Erythroblast (primary cell): ENCODE measurements around the gene TTC28.
"Not testable (repeated sequence)": the region's sequence is repeated elsewhere in the genome, so short reads cannot be mapped to it uniquely, and the experiment has no call there.

Experiments used
- DNase-seq, 2 experiments: peaks; one replicate each; lab custom pipeline; 2025; lab: John Stamatoyannopoulos, UW
- GATA1 ChIP-seq: IDR thresholded peaks from 2 replicates; pipeline ENCODE4 v1.6.1; 2011; ENCODE audit warnings: low read depth, mild to moderate bottlenecking, control low read depth, low read length, moderate library complexity
- POLR2A ChIP-seq: IDR thresholded peaks from 2 replicates; pipeline ENCODE4 v1.6.1; 2011; ENCODE audit warnings: mild to moderate bottlenecking, low read length

Gene TTC28

GRCh38 chr22:28574159-28574788, 105.4 kb downstream of the TTC28 start:
- TF ChIP-seq GATA1 (no peak), POLR2A (no peak)
- no peak for DNase-seq

- TF ChIP-seq GATA1 (no peak), POLR2A (no peak)
- DNase-seq: no peak
These were observed 108.8 kb downstream of the TTC28 start for GRCh38 chr22:28570696-28571373.

GRCh38 chr22:28568974-28569373, 110.7 kb downstream of the TTC28 start:
- DNase-seq: not testable (repeated sequence)

DNA sequence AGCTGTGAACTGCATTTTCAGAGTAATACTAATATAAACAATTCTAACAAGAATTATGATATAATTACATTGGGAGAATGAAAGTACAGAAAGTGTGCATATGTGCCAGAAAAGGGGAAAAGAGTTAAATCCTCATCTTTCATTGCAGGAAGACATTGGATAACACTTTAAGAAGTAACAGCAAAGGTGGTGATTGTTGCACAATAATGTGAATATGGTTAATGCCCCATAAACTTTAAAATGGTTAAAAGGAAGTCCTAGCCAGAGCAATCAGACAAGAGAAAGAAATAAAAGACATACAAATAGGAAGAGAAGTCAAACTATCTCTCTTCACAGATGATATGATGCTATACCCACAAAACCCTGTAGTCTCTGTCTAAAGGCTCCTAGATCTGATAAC, 111.5 kb downstream of the TTC28 start:
- TF ChIP-seq GATA1 (no peak), POLR2A (no peak)
- DNase-seq: no peak

DNA sequence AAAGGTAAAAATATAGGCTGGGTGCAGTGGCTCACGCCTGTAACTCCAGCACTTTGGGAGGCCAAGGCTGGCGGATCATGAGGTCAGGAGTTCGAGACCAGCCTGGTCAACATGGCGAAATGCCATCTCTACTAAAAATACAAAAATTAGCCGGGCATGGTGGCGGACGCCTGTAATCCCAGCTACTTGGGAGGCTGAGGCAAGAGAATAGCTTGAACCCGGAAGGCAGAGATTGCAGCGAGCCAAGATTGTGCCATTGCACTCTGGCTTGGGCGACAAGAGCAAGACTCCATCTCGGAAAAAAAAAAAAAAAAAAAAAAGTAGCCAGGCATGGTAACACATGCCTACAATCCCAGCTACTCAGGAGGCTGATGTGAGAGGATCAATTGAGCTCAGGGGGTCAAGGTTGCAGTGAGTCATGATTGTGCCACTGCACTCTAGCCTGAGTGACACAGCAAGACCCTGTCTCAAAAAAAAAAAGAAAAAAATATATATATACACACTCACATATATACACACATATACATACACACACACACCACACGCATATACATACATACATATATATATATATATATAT, 112.6 kb downstream of the TTC28 start:
- DNase-seq: not testable (repeated sequence)

DNA sequence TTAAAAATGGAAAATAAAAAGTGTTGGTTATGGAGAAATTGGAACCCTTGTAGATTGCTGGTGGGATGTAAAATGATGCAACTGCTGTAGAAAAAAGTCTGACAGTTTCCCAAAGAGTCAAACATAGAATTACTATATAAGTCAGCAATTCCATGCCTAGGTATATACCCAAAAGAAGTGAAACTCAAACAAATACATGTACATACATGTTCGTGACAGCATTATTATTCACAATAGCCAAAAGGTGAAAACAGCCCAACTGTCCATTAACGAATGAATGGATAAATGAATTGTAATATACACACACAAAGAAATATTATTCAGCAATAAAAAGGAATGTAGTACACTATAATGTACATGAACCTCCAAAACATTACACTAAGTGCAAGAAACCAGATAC, 116.0 kb downstream of the TTC28 start:
- no peak for TF ChIP-seq GATA1

GRCh38 chr22:28562324-28562723, 117.3 kb downstream of the TTC28 start:
- no peak for DNase-seq
- no peak for TF ChIP-seq POLR2A
- TF ChIP-seq GATA1: no peak

More for the DNA sequence above, 116.0 kb downstream of the TTC28 start:
- no peak for DNase-seq

GRCh38 chr22:28560743-28561101, 118.9 kb downstream of the TTC28 start:
- not testable (repeated sequence) for DNase-seq

DNA sequence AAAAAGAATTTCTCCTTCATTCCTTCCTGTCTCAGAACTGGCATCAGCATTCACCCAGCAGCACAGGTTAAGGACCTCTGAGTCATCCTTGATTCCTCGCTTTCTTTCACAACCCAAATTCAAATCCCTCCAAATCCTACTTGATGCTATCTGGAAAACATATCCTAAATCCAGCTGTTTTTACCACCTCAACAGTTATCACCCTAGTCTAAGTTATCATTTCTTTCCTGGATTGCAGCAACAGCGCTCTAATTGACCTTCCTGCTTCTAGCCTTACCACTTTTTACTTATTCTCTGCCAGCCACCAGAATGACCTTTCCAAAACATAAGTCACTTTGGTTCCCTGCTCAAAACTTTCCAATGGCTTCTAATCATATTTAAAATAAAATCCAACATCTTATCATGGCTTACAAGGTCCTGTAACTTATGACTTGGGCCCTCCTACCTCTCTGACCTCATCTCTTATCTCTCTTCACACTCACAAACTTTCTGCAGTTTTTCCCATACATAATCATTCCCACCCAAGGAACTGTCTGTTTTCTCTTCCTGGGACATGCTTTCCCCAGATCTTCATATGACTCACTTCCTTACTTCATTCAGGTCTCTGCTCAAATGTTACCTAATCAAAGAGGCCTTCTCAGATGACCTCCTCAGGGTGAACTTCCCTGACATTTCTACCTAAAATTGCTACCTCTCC, 119.4 kb downstream of the TTC28 start:
- DNase-seq: peak; percentile 75 to 79
- TF ChIP-seq POLR2A (no peak), GATA1 (no peak)

DNA sequence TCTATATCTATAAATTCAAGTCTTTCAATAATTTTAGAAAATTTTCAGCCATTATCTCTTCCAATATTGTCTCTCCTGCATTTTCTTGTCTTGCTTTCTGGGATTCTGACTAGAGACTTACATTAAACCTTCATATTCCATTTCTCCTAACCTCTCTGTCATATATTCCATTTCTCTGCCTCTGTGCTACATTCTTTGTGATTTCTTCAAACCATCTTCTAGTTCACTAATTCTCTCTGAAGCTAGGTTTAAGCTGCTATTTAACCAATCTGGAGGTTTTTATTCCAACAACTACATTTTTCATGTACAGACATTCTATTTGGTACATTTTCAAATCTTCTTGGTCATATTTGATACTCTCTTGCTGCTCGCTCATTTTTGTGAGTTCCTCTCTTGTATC, 122.5 kb downstream of the TTC28 start:
- no peak for TF ChIP-seq GATA1
- TF ChIP-seq POLR2A: no peak
- DNase-seq: no peak

- DNase-seq: not testable (repeated sequence)
These were observed 126.4 kb downstream of the TTC28 start for GRCh38 chr22:28553108-28553866.

DNA sequence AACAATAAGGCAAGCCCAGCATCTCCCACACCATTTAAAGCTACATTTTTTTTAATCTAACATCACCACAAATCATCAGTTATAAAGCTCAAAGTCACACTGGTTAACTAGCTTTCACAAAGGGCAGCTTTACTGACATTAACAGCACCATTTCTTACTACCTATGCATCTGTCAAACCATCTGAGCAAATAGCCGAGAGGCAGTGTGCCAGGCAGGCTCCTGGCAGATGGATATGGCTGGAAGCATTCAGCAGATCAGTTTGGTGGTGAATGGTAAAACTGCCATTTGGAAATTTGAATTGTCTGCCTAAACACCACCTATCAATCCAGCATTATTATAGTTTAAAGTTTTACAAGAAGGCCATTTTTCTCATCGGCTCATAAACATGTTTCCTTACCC, 131.2 kb downstream of the TTC28 start:
- no peak for DNase-seq
- TF ChIP-seq POLR2A: no peak

DNA sequence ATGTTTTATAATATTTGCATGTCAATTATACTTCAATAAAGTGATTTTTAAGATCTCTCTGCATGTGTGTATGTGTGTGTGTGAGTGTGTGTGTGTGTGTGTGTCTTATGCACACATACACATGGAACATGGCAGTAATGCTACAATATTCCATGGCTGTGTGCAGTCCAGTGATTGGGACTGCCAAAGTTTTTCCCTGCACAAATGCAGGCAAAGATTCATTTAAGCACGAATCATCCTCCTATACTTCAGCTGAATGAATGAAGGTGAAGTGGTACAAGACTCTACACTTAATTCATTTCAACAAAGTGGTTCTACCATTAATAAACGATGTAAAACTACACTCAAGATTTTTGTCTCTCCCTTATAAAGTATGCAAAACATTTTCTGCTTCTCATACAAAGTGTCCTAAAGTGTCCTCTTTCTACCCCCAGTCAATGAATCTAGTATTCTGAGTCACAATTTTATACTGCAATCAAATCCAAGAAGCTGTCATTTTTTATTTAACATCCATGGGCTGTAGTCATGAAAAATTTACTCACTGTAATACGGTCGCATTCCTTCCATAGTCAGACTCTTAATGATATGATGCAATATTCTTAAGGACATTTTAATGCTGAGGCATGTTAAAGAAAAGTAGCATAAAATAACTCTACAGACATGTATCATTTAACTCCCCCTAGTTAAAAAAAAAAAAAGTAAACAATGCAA, 132.4 kb downstream of the TTC28 start:
- no peak for DNase-seq
- TF ChIP-seq GATA1: no peak
- TF ChIP-seq POLR2A: no peak
